GM18907 (cell line): ENCODE measurements around the gene ETS2.

Experiments
- ATAC-seq: cut with Tn5 transposase; IDR thresholded peaks from one replicate; pipeline ENCODE4 v1.9.1; 2021; ENCODE audit warnings: mild to moderate bottlenecking, moderate library complexity; ENCODE audit not compliant: unreplicated experiment

The ETS2 gene

GRCh38 chr21:38800924-38801744 is 4.6 kb upstream of the ETS2 start:
- no peak for ATAC-seq

GRCh38 chr21:38802050-38803026 is 3.4 kb upstream of the ETS2 start:
- ATAC-seq: no peak

- no peak for ATAC-seq
Observed at GRCh38 chr21:38803075-38803660, 2.6 kb upstream of the ETS2 start.

GRCh38 chr21:38804030-38804788 is 1.5 kb upstream of the ETS2 start:
- no peak for ATAC-seq

- peak; percentile 24 for ATAC-seq
Observed at GRCh38 chr21:38804789-38805327, 871 bp upstream of the ETS2 start.

- peak; percentile 28 for ATAC-seq
Observed at GRCh38 chr21:38806153-38806941, 618 bp downstream of the ETS2 start.

GRCh38 chr21:38806942-38807284 is 1.2 kb downstream of the ETS2 start:
- ATAC-seq: no peak

- no peak for ATAC-seq
Observed at GRCh38 chr21:38807441-38807871, 1.7 kb downstream of the ETS2 start.

GRCh38 chr21:38807986-38808385 is 2.3 kb downstream of the ETS2 start:
- no peak for ATAC-seq

- no peak for ATAC-seq
Observed at GRCh38 chr21:38809198-38809878, 3.6 kb downstream of the ETS2 start.

- ATAC-seq: no peak
Observed at GRCh38 chr21:38810034-38810825, 4.5 kb downstream of the ETS2 start.

GRCh38 chr21:38810826-38811164 is 5.1 kb downstream of the ETS2 start:
- no peak for ATAC-seq

- ATAC-seq: no peak
Observed at GRCh38 chr21:38811257-38811656, 5.5 kb downstream of the ETS2 start.

GRCh38 chr21:38813143-38813542 is 7.4 kb downstream of the ETS2 start:
- no peak for ATAC-seq

GRCh38 chr21:38813547-38813946 is 7.8 kb downstream of the ETS2 start:
- no peak for ATAC-seq

- no peak for ATAC-seq
Observed at GRCh38 chr21:38814126-38815059, 8.7 kb downstream of the ETS2 start.

GRCh38 chr21:38815060-38815405 is 9.3 kb downstream of the ETS2 start:
- no peak for ATAC-seq
